SK-N-SH (cell line): Measurements from ENCODE around the gene PPP1R9B. TPM values are rescaled to one million over a fixed set of nuclear protein-coding genes. Genes with fewer than 3 reads are reported as not detected.

Source experiments
- CTCF ChIA-PET: fragments of 300-600, 350-600 bp; formaldehyde crosslinking; extraction: SDS; loops from one replicate; lab custom pipeline; 2021; lab: Yijun Ruan, JAX
- POLR2A ChIA-PET: fragments of 350-600 bp; sonication (Branson Sonifier 250); formaldehyde crosslinking; extraction: SDS; loops from one replicate; lab custom pipeline; 2020; ENCODE audit warnings: antibody characterized with exemption, inconsistent platforms; lab: Yijun Ruan, JAX
- DNase-seq: peaks from one replicate; pipeline ENCODE4 v3.0.0; 2012
- H2AFZ ChIP-seq: fragments of 200-600 bp; sonication (generic); 2 replicates; pipeline ENCODE4 v1.8.1; 2016; ENCODE audit warnings: antibody characterized with exemption, mild to moderate bottlenecking, low read depth
- H3F3A ChIP-seq: fragments of 200-600 bp; sonication (generic); replicated peaks from 2 replicates; pipeline ENCODE3; 2016; ENCODE audit warnings: antibody characterized with exemption, mild to moderate bottlenecking; ENCODE audit not compliant: insufficient read depth
- H3K27ac ChIP-seq, 2 experiments: fragments of 200-500 bp in 1 of 2; fragments of 200-600 bp in 1 of 2; sonication (Bioruptor generic) in 1 of 2; sonication (generic), shearing (Covaris generic) in 1 of 2; 2 replicates each; pipeline versions ENCODE4 v1.5.1 to v1.6.1; 2014 to 2016; ENCODE audit warnings: low read depth in 2 of 2, inconsistent platforms in 1 of 2, low read length in 1 of 2, mild to moderate bottlenecking in 1 of 2, mixed read lengths in 1 of 2
- H3K27me3 ChIP-seq: fragments of 200-600 bp; sonication (generic), shearing (Covaris generic); 2 replicates; pipeline ENCODE4 v1.6.1; 2016; ENCODE audit warnings: mixed run types; ENCODE audit not compliant: insufficient read depth
- H3K36me3 ChIP-seq, 2 experiments: fragments of 200-500 bp in 1 of 2; fragments of 200-600 bp in 1 of 2; sonication (Bioruptor generic) in 1 of 2; sonication (generic) in 1 of 2; replicated peaks in 1 of 2; 2 replicates each; pipeline versions ENCODE3 to v1.5.1; 2014 to 2016; ENCODE audit warnings: low read length in 1 of 2, mild to moderate bottlenecking in 1 of 2; ENCODE audit not compliant: insufficient read depth in 2 of 2, control insufficient read depth in 1 of 2
- H3K4me1 ChIP-seq, 2 experiments: fragments of 200-500 bp in 1 of 2; fragments of 200-600 bp in 1 of 2; sonication (Bioruptor generic) in 1 of 2; sonication (generic), shearing (Covaris generic) in 1 of 2; 2 replicates each; pipeline versions ENCODE4 v1.5.1 to v1.6.1; 2014 to 2016; ENCODE audit warnings: low read depth in 1 of 2, low read length in 1 of 2, mixed run types in 1 of 2; ENCODE audit not compliant: insufficient read depth in 2 of 2, control insufficient read depth in 1 of 2
- H3K4me2 ChIP-seq: fragments of 200-600 bp; sonication (generic), shearing (Covaris generic); 2 replicates; pipeline ENCODE4 v1.6.1; 2017; ENCODE audit warnings: mixed run types
- H3K4me3 ChIP-seq, 2 experiments: fragments of 200-500 bp in 1 of 2; fragments of 200-600 bp in 1 of 2; sonication (Bioruptor generic) in 1 of 2; sonication (generic), shearing (Covaris generic) in 1 of 2; 2 replicates each; pipeline versions ENCODE4 v1.5.1 to v1.8.1; 2014 to 2016; ENCODE audit warnings: low read depth in 2 of 2, inconsistent platforms in 1 of 2, low read length in 1 of 2, mild to moderate bottlenecking in 1 of 2, mixed read lengths in 1 of 2, moderate library complexity in 1 of 2
- H3K79me2 ChIP-seq: fragments of 200-600 bp; sonication (generic); 2 replicates; pipeline ENCODE4 v1.8.1; 2017; ENCODE audit warnings: mild to moderate bottlenecking; ENCODE audit not compliant: insufficient read depth
- H3K9ac ChIP-seq: fragments of 200-600 bp; sonication (generic); 2 replicates; pipeline ENCODE4 v1.6.1; 2017; ENCODE audit warnings: mixed run types
- H3K9me2 ChIP-seq: fragments of 200-600 bp; sonication (generic); 2 replicates; pipeline ENCODE4 v1.6.1; 2017; ENCODE audit warnings: mixed run types
- H3K9me3 ChIP-seq: fragments of 200-600 bp; sonication (generic); 2 replicates; pipeline ENCODE4 v1.6.1; 2017; ENCODE audit warnings: mixed run types, mild to moderate bottlenecking, moderate library complexity
- H4K20me1 ChIP-seq: fragments of 200-600 bp; sonication (generic); 2 replicates; pipeline ENCODE4 v1.6.1; 2017; ENCODE audit warnings: mild to moderate bottlenecking, mixed run types; ENCODE audit not compliant: insufficient read depth
- CHD2 ChIP-seq: fragments of 150-350 bp; IDR thresholded peaks from 2 replicates; pipeline ENCODE4 v1.6.1; 2018; ENCODE audit warnings: low read length; ENCODE audit not compliant: partially characterized antibody
- EZH2phosphoT487 ChIP-seq: fragments of 200-600 bp; sonication (generic); IDR thresholded peaks from 2 replicates; pipeline ENCODE4 v1.6.1; 2017; ENCODE audit warnings: low read depth, mixed run types, mild to moderate bottlenecking, antibody characterized with exemption, moderate library complexity, borderline replicate concordance
- FOSL2 ChIP-seq: IDR thresholded peaks from 2 replicates; pipeline ENCODE4 v1.4.0; 2012; ENCODE audit warnings: low read depth, mild to moderate bottlenecking, moderate library complexity, borderline replicate concordance
- FOXJ3 ChIP-seq: sonication (generic); formaldehyde crosslinking; IDR thresholded peaks from 2 replicates; pipeline ENCODE4 v1.5.1; 2020; ENCODE audit warnings: mild to moderate bottlenecking, missing genetic modification reagents
- FOXM1 ChIP-seq: IDR thresholded peaks from 2 replicates; pipeline ENCODE4 v1.4.0; 2012; ENCODE audit warnings: low read depth, mild to moderate bottlenecking
- GATA2 ChIP-seq: sonication (generic); formaldehyde crosslinking; IDR thresholded peaks from 2 replicates; pipeline ENCODE4 v1.5.0; 2020; ENCODE audit warnings: mild to moderate bottlenecking, missing genetic modification reagents
- MEF2A ChIP-seq: IDR thresholded peaks from 2 replicates; pipeline ENCODE4 v1.4.0; 2012; ENCODE audit warnings: low read depth, borderline replicate concordance
- MXI1 ChIP-seq: IDR thresholded peaks from 2 replicates; pipeline ENCODE4 v1.6.1; 2012; ENCODE audit warnings: mild to moderate bottlenecking, low read depth, low read length, improper control_type of control experiment
- NFIC ChIP-seq: IDR thresholded peaks from 2 replicates; pipeline ENCODE4 v1.4.0; 2012; ENCODE audit warnings: borderline replicate concordance
- NRF1 ChIP-seq: IDR thresholded peaks from 2 replicates; pipeline ENCODE4 v1.6.1; 2012; ENCODE audit warnings: low read depth, mild to moderate bottlenecking, low read length
- RAD21 ChIP-seq: IDR thresholded peaks from 2 replicates; pipeline ENCODE4 v1.6.1; 2012; ENCODE audit warnings: mild to moderate bottlenecking, low read length
- RXRA ChIP-seq: IDR thresholded peaks from 2 replicates; pipeline ENCODE4 v1.4.0; 2012; ENCODE audit warnings: low read depth, mild to moderate bottlenecking, borderline replicate concordance
- SIN3A ChIP-seq: IDR thresholded peaks from 2 replicates; pipeline ENCODE4 v1.6.1; 2012; ENCODE audit warnings: low read depth, mild to moderate bottlenecking, low read length, moderate library complexity, borderline replicate concordance
- TAF1 ChIP-seq: IDR thresholded peaks from 2 replicates; pipeline ENCODE4 v1.6.1; 2012; ENCODE audit warnings: low read depth, mild to moderate bottlenecking, low read length, moderate library complexity, borderline replicate concordance
- TEAD4 ChIP-seq: IDR thresholded peaks from 2 replicates; pipeline ENCODE4 v1.4.0; 2012; ENCODE audit warnings: mild to moderate bottlenecking, borderline replicate concordance; ENCODE audit not compliant: insufficient read depth
- WGBS: methylation state at CpG from one replicate; pipeline ENCODE4 v1.1.6; 2017; ENCODE audit warnings: low lambda C conversion rate; 5-methylcytosine and 5-hydroxymethylcytosine counted together
- polyA plus RNA-seq, 3 experiments: library from polyadenylated mRNA; depleted of rRNA; stranded (reverse); fragments of >200 nt; gene quantifications; 2 replicates each; pipeline ENCODE4 v1.2.3, GENCODE V29; 2012
- TF ChIP-seq, protein P1 (sequence below): IDR thresholded peaks from 2 replicates; pipeline ENCODE4 v1.4.0; 2012; ENCODE audit warnings: low read depth
- TF ChIP-seq, protein P2 (sequence below): IDR thresholded peaks from 2 replicates; pipeline ENCODE4; 2012
- TF ChIP-seq, protein P3 (sequence below): IDR thresholded peaks from 2 replicates; pipeline ENCODE4 v1.6.1; 2012; ENCODE audit warnings: mild to moderate bottlenecking, low read depth, low read length, moderate library complexity
- TF ChIP-seq, protein P4 (sequence below): fragments of 200-600 bp; sonication (generic); IDR thresholded peaks from 2 replicates; pipeline ENCODE4 v1.6.1; 2017; ENCODE audit warnings: antibody characterized with exemption, mild to moderate bottlenecking, moderate library complexity
- TF ChIP-seq, protein P5 (sequence below): fragments of 150-350 bp; IDR thresholded peaks from 2 replicates; pipeline ENCODE4 v1.6.1; 2016; ENCODE audit warnings: mild to moderate bottlenecking, low read depth, low read length

PPP1R9B gene
- polyA plus RNA-seq, 1 of the 3 experiments (the other 2 are of a cell fraction) = 35.2 TPM

DNA sequence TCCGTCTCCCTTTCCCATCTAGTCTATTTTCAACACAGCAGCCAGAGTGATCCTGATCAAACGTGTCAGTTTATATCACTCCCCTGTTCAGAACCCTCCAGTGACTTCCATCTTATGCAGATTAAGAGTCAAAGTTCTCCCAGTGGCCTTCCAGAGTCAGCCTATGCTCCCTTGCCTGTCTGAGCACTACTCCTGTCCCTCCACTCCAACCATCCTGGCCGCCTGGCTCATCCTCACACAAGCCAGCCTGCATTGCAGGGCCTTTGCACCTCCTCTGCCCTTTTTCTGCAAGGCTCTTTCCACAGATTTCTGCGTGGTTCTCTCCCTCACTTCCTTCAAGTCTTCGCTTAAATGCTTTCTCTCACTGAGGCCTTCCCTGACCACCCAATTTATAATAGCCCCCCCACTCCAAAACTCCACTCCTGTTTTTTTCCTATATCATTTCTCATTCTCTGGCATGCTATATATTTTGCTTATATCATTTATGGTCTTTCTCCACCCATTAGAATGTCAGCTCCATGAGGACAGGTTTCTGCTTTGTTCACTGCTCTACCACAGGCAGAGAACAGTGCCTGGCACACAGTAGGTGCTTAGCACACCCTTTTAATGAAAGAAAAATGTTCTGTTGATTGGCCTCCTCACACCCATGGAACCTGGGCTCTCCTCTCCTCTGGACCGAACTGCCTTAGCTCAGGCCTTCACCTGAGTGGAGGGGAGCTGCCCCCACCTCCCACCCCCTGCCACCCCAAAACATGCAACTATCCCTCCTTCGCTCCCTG lies 29.8 kb downstream of the PPP1R9B start:
- no peak overlapping the region for H3K4me3 ChIP-seq
- ChIA-PET CTCF (interaction anchor here (0.7 to 16.3 kb wide), 7 partner anchors 10 to 41 kb away, joined by 3 to 297 read pairs (median 3); partner anchors contain the start of gene PDK2), POLR2A (no interaction called here)
- no peak overlapping the region for H3K9ac ChIP-seq
- no peak overlapping the region for H3K27ac ChIP-seq
- 80% methylated on average over 7 of the region's 7 CpGs for WGBS
- no peaks in the 10 kb centered on the region for H4K20me1 ChIP-seq
- no peaks in the 10 kb centered on the region for H3K79me2 ChIP-seq
- no peaks in the 10 kb centered on the region for H3F3A ChIP-seq
- no peak overlapping the region for H3K4me2 ChIP-seq
- no peaks in the 10 kb centered on the region for H3K9me2 ChIP-seq
- H3K4me1 ChIP-seq = peaks cover 0 to 4% of the 10 kb centered on the region in 2 experiments; a peak in 1 of 4 replicates
- DNase-seq = no peak
- H2AFZ ChIP-seq = no peak overlapping the region
- no peaks in the 10 kb centered on the region for H3K9me3 ChIP-seq
- no peaks in the 10 kb centered on the region for H3K27me3 ChIP-seq
- H3K36me3 ChIP-seq = no peaks in the 10 kb centered on the region
- TF ChIP-seq, protein P1, sequence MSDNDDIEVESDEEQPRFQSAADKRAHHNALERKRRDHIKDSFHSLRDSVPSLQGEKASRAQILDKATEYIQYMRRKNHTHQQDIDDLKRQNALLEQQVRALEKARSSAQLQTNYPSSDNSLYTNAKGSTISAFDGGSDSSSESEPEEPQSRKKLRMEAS = no peak
- TF ChIP-seq MEF2A = no peak
- TF ChIP-seq FOSL2 = no peak
- TF ChIP-seq CHD2 = no peak
- no peak for TF ChIP-seq MXI1
- TF ChIP-seq, protein P2, sequence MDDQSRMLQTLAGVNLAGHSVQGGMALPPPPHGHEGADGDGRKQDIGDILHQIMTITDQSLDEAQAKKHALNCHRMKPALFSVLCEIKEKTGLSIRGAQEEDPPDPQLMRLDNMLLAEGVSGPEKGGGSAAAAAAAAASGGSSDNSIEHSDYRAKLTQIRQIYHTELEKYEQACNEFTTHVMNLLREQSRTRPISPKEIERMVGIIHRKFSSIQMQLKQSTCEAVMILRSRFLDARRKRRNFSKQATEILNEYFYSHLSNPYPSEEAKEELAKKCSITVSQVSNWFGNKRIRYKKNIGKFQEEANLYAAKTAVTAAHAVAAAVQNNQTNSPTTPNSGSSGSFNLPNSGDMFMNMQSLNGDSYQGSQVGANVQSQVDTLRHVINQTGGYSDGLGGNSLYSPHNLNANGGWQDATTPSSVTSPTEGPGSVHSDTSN = no peak
- TF ChIP-seq, protein P3, sequence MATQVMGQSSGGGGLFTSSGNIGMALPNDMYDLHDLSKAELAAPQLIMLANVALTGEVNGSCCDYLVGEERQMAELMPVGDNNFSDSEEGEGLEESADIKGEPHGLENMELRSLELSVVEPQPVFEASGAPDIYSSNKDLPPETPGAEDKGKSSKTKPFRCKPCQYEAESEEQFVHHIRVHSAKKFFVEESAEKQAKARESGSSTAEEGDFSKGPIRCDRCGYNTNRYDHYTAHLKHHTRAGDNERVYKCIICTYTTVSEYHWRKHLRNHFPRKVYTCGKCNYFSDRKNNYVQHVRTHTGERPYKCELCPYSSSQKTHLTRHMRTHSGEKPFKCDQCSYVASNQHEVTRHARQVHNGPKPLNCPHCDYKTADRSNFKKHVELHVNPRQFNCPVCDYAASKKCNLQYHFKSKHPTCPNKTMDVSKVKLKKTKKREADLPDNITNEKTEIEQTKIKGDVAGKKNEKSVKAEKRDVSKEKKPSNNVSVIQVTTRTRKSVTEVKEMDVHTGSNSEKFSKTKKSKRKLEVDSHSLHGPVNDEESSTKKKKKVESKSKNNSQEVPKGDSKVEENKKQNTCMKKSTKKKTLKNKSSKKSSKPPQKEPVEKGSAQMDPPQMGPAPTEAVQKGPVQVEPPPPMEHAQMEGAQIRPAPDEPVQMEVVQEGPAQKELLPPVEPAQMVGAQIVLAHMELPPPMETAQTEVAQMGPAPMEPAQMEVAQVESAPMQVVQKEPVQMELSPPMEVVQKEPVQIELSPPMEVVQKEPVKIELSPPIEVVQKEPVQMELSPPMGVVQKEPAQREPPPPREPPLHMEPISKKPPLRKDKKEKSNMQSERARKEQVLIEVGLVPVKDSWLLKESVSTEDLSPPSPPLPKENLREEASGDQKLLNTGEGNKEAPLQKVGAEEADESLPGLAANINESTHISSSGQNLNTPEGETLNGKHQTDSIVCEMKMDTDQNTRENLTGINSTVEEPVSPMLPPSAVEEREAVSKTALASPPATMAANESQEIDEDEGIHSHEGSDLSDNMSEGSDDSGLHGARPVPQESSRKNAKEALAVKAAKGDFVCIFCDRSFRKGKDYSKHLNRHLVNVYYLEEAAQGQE = no peak
- no peak for TF ChIP-seq NRF1
- TF ChIP-seq RXRA = no peak
- no peak for TF ChIP-seq NFIC
- no peak for TF ChIP-seq FOXM1
- no peak for TF ChIP-seq RAD21
- TF ChIP-seq, protein P4, sequence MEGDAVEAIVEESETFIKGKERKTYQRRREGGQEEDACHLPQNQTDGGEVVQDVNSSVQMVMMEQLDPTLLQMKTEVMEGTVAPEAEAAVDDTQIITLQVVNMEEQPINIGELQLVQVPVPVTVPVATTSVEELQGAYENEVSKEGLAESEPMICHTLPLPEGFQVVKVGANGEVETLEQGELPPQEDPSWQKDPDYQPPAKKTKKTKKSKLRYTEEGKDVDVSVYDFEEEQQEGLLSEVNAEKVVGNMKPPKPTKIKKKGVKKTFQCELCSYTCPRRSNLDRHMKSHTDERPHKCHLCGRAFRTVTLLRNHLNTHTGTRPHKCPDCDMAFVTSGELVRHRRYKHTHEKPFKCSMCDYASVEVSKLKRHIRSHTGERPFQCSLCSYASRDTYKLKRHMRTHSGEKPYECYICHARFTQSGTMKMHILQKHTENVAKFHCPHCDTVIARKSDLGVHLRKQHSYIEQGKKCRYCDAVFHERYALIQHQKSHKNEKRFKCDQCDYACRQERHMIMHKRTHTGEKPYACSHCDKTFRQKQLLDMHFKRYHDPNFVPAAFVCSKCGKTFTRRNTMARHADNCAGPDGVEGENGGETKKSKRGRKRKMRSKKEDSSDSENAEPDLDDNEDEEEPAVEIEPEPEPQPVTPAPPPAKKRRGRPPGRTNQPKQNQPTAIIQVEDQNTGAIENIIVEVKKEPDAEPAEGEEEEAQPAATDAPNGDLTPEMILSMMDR = no peak
- TF ChIP-seq TEAD4 = no peak
- TF ChIP-seq TAF1 = no peak
- TF ChIP-seq EZH2phosphoT487 = no peak
- TF ChIP-seq FOXJ3 (CRISPR knock-in tag) = no peak
- TF ChIP-seq SIN3A = no peak
- TF ChIP-seq, protein P5, sequence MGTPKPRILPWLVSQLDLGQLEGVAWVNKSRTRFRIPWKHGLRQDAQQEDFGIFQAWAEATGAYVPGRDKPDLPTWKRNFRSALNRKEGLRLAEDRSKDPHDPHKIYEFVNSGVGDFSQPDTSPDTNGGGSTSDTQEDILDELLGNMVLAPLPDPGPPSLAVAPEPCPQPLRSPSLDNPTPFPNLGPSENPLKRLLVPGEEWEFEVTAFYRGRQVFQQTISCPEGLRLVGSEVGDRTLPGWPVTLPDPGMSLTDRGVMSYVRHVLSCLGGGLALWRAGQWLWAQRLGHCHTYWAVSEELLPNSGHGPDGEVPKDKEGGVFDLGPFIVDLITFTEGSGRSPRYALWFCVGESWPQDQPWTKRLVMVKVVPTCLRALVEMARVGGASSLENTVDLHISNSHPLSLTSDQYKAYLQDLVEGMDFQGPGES = no peak
- TF ChIP-seq GATA2 = no peak
